Measurements from ENCODE around the gene CCDC158. TPM values are rescaled to one million over a fixed set of nuclear protein-coding genes. Genes with fewer than 3 reads are reported as not detected.

The CCDC158 gene
- total RNA-seq, 1 donor from 2014 or later: 0.74 TPM

- Histone ChIP-seq H3K9me3 (no peaks in the 10 kb centered on the region), H3K4me1 (no peaks in the 10 kb centered on the region), H3K27me3 (ENCODE audit: low read depth) (no peaks in the 10 kb centered on the region), H3K27ac (no peak overlapping the region), H3K4me3 (no peak overlapping the region), H3K36me3 (no peaks in the 10 kb centered on the region)
- intact Hi-C loops (cut with DNase I): no loop called here
- DNase-seq (no peak), ATAC-seq (no peak)
- no peak for TF ChIP-seq CTCF (IDR thresholded peaks at IDR 0.05)
These were observed 28.4 kb upstream of the CCDC158 start for GRCh38 chr4:76449362-76449767.

- Histone ChIP-seq H3K36me3 (no peaks in the 10 kb centered on the region), H3K9me3 (no peaks in the 10 kb centered on the region), H3K4me3 (no peak overlapping the region), H3K27ac (no peak overlapping the region), H3K27me3 (ENCODE audit: low read depth) (no peaks in the 10 kb centered on the region), H3K4me1 (no peaks in the 10 kb centered on the region)
- no peak for ATAC-seq
- no peak for DNase-seq
- TF ChIP-seq CTCF (IDR thresholded peaks at IDR 0.05): no peak
- intact Hi-C loops (cut with DNase I): no loop called here
These were observed 27.3 kb upstream of the CCDC158 start for GRCh38 chr4:76448211-76448610.

GRCh38 chr4:76447393-76447851 is 26.5 kb upstream of the CCDC158 start:
- no peaks in the 10 kb centered on the region for H3K9me3 ChIP-seq
- H3K36me3 ChIP-seq: no peaks in the 10 kb centered on the region
- ATAC-seq (no peak), DNase-seq (no peak)
- H3K27ac ChIP-seq: no peak overlapping the region
- intact Hi-C loops (cut with DNase I): no loop called here
- no peak for TF ChIP-seq CTCF (IDR thresholded peaks at IDR 0.05)
- H3K27me3 ChIP-seq (ENCODE audit: low read depth): no peaks in the 10 kb centered on the region
- H3K4me3 ChIP-seq: no peak overlapping the region
- no peaks in the 10 kb centered on the region for H3K4me1 ChIP-seq

GRCh38 chr4:76445911-76446310 is 25.0 kb upstream of the CCDC158 start:
- H3K4me1 ChIP-seq: no peaks in the 10 kb centered on the region
- no peaks in the 10 kb centered on the region for H3K9me3 ChIP-seq
- H3K27ac ChIP-seq: no peak overlapping the region
- H3K36me3 ChIP-seq: no peaks in the 10 kb centered on the region
- no peaks in the 10 kb centered on the region for H3K27me3 ChIP-seq (ENCODE audit: low read depth)
- ATAC-seq (no peak), DNase-seq (no peak)
- intact Hi-C loops (cut with DNase I): no loop called here
- no peak for TF ChIP-seq CTCF (IDR thresholded peaks at IDR 0.05)
- H3K4me3 ChIP-seq: no peak overlapping the region

- Histone ChIP-seq H3K4me1 (no peaks in the 10 kb centered on the region), H3K4me3 (no peak overlapping the region), H3K9me3 (no peaks in the 10 kb centered on the region), H3K36me3 (no peaks in the 10 kb centered on the region), H3K27me3 (ENCODE audit: low read depth) (no peaks in the 10 kb centered on the region), H3K27ac (no peak overlapping the region)
- DNase-seq (no peak), ATAC-seq (no peak)
- no peak for TF ChIP-seq CTCF (IDR thresholded peaks at IDR 0.05)
- intact Hi-C loops (cut with DNase I): no loop called here
These were observed 22.4 kb upstream of the CCDC158 start for GRCh38 chr4:76443376-76443775.

GRCh38 chr4:76442807-76443206 is 21.9 kb upstream of the CCDC158 start:
- ATAC-seq: no peak
- H3K27ac ChIP-seq: no peak overlapping the region
- no peak for TF ChIP-seq CTCF (IDR thresholded peaks at IDR 0.05)
- no peaks in the 10 kb centered on the region for H3K9me3 ChIP-seq
- H3K4me3 ChIP-seq: no peak overlapping the region
- DNase-seq: no peak
- intact Hi-C loops (cut with DNase I): no loop called here
- H3K4me1 ChIP-seq: no peaks in the 10 kb centered on the region
- no peaks in the 10 kb centered on the region for H3K36me3 ChIP-seq
- H3K27me3 ChIP-seq (ENCODE audit: low read depth): no peaks in the 10 kb centered on the region
